ENCODE results near the gene GTF2E1. TPM values are rescaled to one million over a fixed set of nuclear protein-coding genes. Genes with fewer than 3 reads are reported as not detected.

GTF2E1 gene
- total and polyA plus RNA-seq, 2 donors (not counting 1 experiment from before 2014, with no cell fraction given): 11.5 to 15.7 TPM

DNA sequence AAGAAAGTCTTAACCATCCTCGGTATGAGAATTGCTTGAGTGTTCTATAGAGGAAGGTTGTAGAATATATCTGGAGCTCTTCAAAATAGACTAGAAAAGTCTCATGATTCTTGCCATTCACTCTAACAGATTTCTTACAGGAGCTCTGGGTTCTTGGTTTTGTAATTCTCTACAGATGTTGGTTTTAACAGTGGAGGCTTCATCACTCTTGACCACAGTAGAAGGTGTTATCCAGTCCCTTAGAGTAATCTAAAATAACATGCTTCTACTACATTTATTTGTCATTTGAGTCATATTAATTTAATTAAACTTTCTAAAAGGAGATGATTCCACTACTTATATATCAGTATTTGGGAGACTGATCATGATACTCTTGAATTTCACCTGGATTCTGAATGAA, 9.7 kb downstream of the GTF2E1 start:
- DNase-seq (ENCODE audit: low read depth in 2 of 2): no peak
- Histone ChIP-seq H3K27ac (ENCODE audit: insufficient read depth, low read length) (no peak overlapping the region), H3K4me2 (ENCODE audit: extremely low read depth, insufficient read depth, low read length) (no peak overlapping the region), H2AFZ (ENCODE audit: low read length) (no peak overlapping the region), H3K9me3 (ENCODE audit: control insufficient read depth, insufficient read depth, low read depth, low read length) (no peaks in the 10 kb centered on the region), H3K4me3 (replicated peaks in 1 of 4; ENCODE audit: control extremely low read depth in 1 of 4, insufficient read depth in 1 of 4, low read depth in 3 of 4, low read length in 4 of 4) (no peak overlapping the region), H4K20me1 (ENCODE audit: control insufficient read depth, extremely low read depth, insufficient read depth, low read length) (no peaks in the 10 kb centered on the region), H3K79me2 (ENCODE audit: control insufficient read depth, insufficient read depth, low read length) (peaks cover 1% of the 10 kb centered on the region), H3K9ac (ENCODE audit: insufficient read depth, low read length) (no peak overlapping the region), H3K36me3 (ENCODE audit: control insufficient read depth, insufficient read depth, low read length) (no peaks in the 10 kb centered on the region), H3K27me3 (ENCODE audit: control insufficient read depth, insufficient read depth, low read length) (no peaks in the 10 kb centered on the region), H3K4me1 (ENCODE audit: control insufficient read depth, extremely low read depth, insufficient read depth, low read length) (no peaks in the 10 kb centered on the region)
- no peak for TF ChIP-seq EZH2 (IDR thresholded peaks at IDR 0.05; ENCODE audit: low read length, missing control alignments)
- TF ChIP-seq, protein P1, sequence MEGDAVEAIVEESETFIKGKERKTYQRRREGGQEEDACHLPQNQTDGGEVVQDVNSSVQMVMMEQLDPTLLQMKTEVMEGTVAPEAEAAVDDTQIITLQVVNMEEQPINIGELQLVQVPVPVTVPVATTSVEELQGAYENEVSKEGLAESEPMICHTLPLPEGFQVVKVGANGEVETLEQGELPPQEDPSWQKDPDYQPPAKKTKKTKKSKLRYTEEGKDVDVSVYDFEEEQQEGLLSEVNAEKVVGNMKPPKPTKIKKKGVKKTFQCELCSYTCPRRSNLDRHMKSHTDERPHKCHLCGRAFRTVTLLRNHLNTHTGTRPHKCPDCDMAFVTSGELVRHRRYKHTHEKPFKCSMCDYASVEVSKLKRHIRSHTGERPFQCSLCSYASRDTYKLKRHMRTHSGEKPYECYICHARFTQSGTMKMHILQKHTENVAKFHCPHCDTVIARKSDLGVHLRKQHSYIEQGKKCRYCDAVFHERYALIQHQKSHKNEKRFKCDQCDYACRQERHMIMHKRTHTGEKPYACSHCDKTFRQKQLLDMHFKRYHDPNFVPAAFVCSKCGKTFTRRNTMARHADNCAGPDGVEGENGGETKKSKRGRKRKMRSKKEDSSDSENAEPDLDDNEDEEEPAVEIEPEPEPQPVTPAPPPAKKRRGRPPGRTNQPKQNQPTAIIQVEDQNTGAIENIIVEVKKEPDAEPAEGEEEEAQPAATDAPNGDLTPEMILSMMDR (conservative IDR thresholded peaks at IDR 0.05 in 1 of 2, IDR thresholded peaks at IDR 0.05 in 1 of 2; ENCODE audit: low read depth in 1 of 2, low read length in 2 of 2): no peak

DNA sequence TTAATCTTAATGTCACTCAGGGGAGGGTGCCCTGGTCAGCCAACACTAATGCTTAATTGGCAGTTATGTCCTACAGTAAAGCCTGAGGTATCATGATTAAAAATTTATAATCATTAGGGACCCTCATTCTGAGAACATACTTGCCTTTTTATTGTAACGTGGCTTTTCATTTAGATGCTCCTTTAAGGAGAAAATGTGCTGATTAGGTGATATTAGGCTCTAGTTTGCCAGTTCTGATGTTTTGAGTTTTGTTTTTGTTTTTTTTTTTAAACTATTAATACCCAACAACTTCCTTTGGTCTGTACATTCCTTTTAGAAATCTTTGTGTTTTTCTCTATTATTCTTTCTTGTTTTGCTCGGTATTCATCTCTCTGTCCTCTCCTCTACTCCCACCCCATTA, 10.3 kb downstream of the GTF2E1 start:
- no peak for DNase-seq (ENCODE audit: low read depth in 2 of 2)
- Histone ChIP-seq H3K27me3 (ENCODE audit: control insufficient read depth, insufficient read depth, low read length) (no peaks in the 10 kb centered on the region), H3K36me3 (ENCODE audit: control insufficient read depth, insufficient read depth, low read length) (no peaks in the 10 kb centered on the region), H3K27ac (ENCODE audit: insufficient read depth, low read length) (no peak overlapping the region), H3K4me3 (replicated peaks in 1 of 4; ENCODE audit: control extremely low read depth in 1 of 4, insufficient read depth in 1 of 4, low read depth in 3 of 4, low read length in 4 of 4) (no peak overlapping the region), H3K9ac (ENCODE audit: insufficient read depth, low read length) (no peak overlapping the region), H3K4me1 (ENCODE audit: control insufficient read depth, extremely low read depth, insufficient read depth, low read length) (no peaks in the 10 kb centered on the region), H3K4me2 (ENCODE audit: extremely low read depth, insufficient read depth, low read length) (no peak overlapping the region), H3K9me3 (ENCODE audit: control insufficient read depth, insufficient read depth, low read depth, low read length) (no peaks in the 10 kb centered on the region), H4K20me1 (ENCODE audit: control insufficient read depth, extremely low read depth, insufficient read depth, low read length) (no peaks in the 10 kb centered on the region), H2AFZ (ENCODE audit: low read length) (no peak overlapping the region), H3K79me2 (ENCODE audit: control insufficient read depth, insufficient read depth, low read length) (peaks cover 1% of the 10 kb centered on the region)
- TF ChIP-seq, protein P1 (conservative IDR thresholded peaks at IDR 0.05 in 1 of 2, IDR thresholded peaks at IDR 0.05 in 1 of 2; ENCODE audit: low read depth in 1 of 2, low read length in 2 of 2): no peak
- no peak for TF ChIP-seq EZH2 (IDR thresholded peaks at IDR 0.05; ENCODE audit: low read length, missing control alignments)

DNA sequence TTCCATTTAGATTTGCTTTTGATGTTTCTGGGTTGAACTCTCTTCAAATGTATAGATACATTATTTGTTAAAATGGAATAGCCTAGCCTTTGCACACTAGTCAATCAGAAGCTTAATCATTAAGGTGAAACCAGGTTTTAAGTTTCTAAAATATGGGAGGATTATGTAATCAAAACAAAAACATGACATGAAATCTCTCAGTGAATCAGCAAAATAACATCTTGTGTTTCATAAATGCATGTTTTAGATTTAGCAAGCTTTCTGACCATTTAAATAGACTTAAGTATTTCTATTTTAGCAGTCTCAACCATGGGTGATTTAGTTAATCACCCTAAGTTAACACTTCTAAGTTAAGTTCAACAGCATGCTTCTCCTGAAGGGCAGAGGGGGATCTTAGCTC, 11.3 kb downstream of the GTF2E1 start:
- Histone ChIP-seq H2AFZ (ENCODE audit: low read length) (no peak overlapping the region), H3K27ac (ENCODE audit: insufficient read depth, low read length) (no peak overlapping the region), H3K36me3 (ENCODE audit: control insufficient read depth, insufficient read depth, low read length) (no peaks in the 10 kb centered on the region), H3K79me2 (ENCODE audit: control insufficient read depth, insufficient read depth, low read length) (peaks cover 1% of the 10 kb centered on the region), H4K20me1 (ENCODE audit: control insufficient read depth, extremely low read depth, insufficient read depth, low read length) (no peaks in the 10 kb centered on the region), H3K27me3 (ENCODE audit: control insufficient read depth, insufficient read depth, low read length) (no peaks in the 10 kb centered on the region), H3K9ac (ENCODE audit: insufficient read depth, low read length) (no peak overlapping the region), H3K4me1 (ENCODE audit: control insufficient read depth, extremely low read depth, insufficient read depth, low read length) (no peaks in the 10 kb centered on the region), H3K9me3 (ENCODE audit: control insufficient read depth, insufficient read depth, low read depth, low read length) (no peaks in the 10 kb centered on the region), H3K4me2 (ENCODE audit: extremely low read depth, insufficient read depth, low read length) (no peak overlapping the region), H3K4me3 (replicated peaks in 1 of 4; ENCODE audit: control extremely low read depth in 1 of 4, insufficient read depth in 1 of 4, low read depth in 3 of 4, low read length in 4 of 4) (no peak overlapping the region)
- DNase-seq (ENCODE audit: low read depth in 2 of 2): no peak
- no peak for TF ChIP-seq EZH2 (IDR thresholded peaks at IDR 0.05; ENCODE audit: low read length, missing control alignments)
- TF ChIP-seq, protein P1 (conservative IDR thresholded peaks at IDR 0.05 in 1 of 2, IDR thresholded peaks at IDR 0.05 in 1 of 2; ENCODE audit: low read depth in 1 of 2, low read length in 2 of 2): no peak

All from fibroblast of lung (primary cell).